ENCODE results near the gene AKT1. TPM values are rescaled to one million over a fixed set of nuclear protein-coding genes. Genes with fewer than 3 reads are reported as not detected.
A peak's percentile ranks its signal among the peaks of the same experiment; 100 is the strongest.

AKT1 gene
- total RNA-seq, 4 donors from 2014 or later: 134 to 283 (median 143) TPM

GRCh38 chr14:104756477-104757237, 38.9 kb downstream of the AKT1 start:
- no peak overlapping the region for H3K4me3 ChIP-seq
- H3K36me3 ChIP-seq: peaks cover 0 to 70% of the 10 kb centered on the region in 2 donors
- H3K27ac ChIP-seq: no peak overlapping the region
- no peaks in the 10 kb centered on the region for H3K27me3 ChIP-seq
- TF ChIP-seq CTCF (IDR thresholded peaks at IDR 0.05) (no peak), EP300 (IDR thresholded peaks at IDR 0.05) (no peak), POLR2A (IDR thresholded peaks at IDR 0.05) (no peak), POLR2AphosphoS5 (IDR thresholded peaks at IDR 0.05) (no peak)
- ATAC-seq: no peak
- no peaks in the 10 kb centered on the region for H3K9me3 ChIP-seq
- H3K4me1 ChIP-seq: peaks cover 0 to 56% (median 23%) of the 10 kb centered on the region in 3 donors
- 40% methylated on average over 2 of the region's 27 CpGs; no CpG with 5 or more reads in 1 of the 2 donors for WGBS, 2 donors (ENCODE audit: low coverage in 1 of 2)

- WGBS, 2 donors (ENCODE audit: low coverage in 1 of 2): no CpG with 5 or more reads among the region's 11 CpGs
These were observed 39.9 kb downstream of the AKT1 start for GRCh38 chr14:104755621-104756020.

GRCh38 chr14:104754213-104754851, 41.2 kb downstream of the AKT1 start:
- Histone ChIP-seq H3K9me3 (no peaks in the 10 kb centered on the region), H3K4me3 (peak overlapping the region in 1 of 2 donors; percentile 86), H3K36me3 (peaks cover 0 to 47% of the 10 kb centered on the region in 2 donors), H3K27ac (peak overlapping the region in 3 of 4 donors; percentile 87 to 90 (median 88)), H3K27me3 (no peaks in the 10 kb centered on the region), H3K4me1 (peaks cover 0 to 56% (median 23%) of the 10 kb centered on the region in 3 donors)
- no peak for TF ChIP-seq POLR2A (IDR thresholded peaks at IDR 0.05)
- no peak for TF ChIP-seq EP300 (IDR thresholded peaks at IDR 0.05)
- no peak for TF ChIP-seq POLR2AphosphoS5 (IDR thresholded peaks at IDR 0.05)
- TF ChIP-seq CTCF (IDR thresholded peaks at IDR 0.05): no peak
- WGBS, 2 donors (ENCODE audit: low coverage in 1 of 2): 42 to 52% methylated on average over 7 to 10 of the region's 13 CpGs
- ATAC-seq: no peak

More at GRCh38 chr14:104755621-104756020, 39.9 kb downstream of the AKT1 start:
- ATAC-seq: no peak
- no peaks in the 10 kb centered on the region for H3K9me3 ChIP-seq
- no peak for TF ChIP-seq CTCF (IDR thresholded peaks at IDR 0.05)
- TF ChIP-seq POLR2A (IDR thresholded peaks at IDR 0.05): no peak
- TF ChIP-seq EP300 (IDR thresholded peaks at IDR 0.05): no peak
- no peaks in the 10 kb centered on the region for H3K27me3 ChIP-seq
- peaks cover 0 to 60% of the 10 kb centered on the region in 2 donors for H3K36me3 ChIP-seq
- no peak overlapping the region for H3K27ac ChIP-seq
- H3K4me3 ChIP-seq: no peak overlapping the region
- peaks cover 0 to 52% (median 23%) of the 10 kb centered on the region in 3 donors for H3K4me1 ChIP-seq

- Histone ChIP-seq H3K27me3 (no peaks in the 10 kb centered on the region), H3K4me3 (peak overlapping the region; percentile 83 to 86), H3K27ac (peak overlapping the region; percentile 76 to 90 (median 88)), H3K9me3 (no peaks in the 10 kb centered on the region), H3K4me1 (peaks cover 0 to 63% (median 23%) of the 10 kb centered on the region in 3 donors), H3K36me3 (peaks cover 0 to 40% of the 10 kb centered on the region in 2 donors)
- no peak for ATAC-seq
- no peak for TF ChIP-seq POLR2AphosphoS5 (IDR thresholded peaks at IDR 0.05)
- no peak for TF ChIP-seq POLR2A (IDR thresholded peaks at IDR 0.05)
- TF ChIP-seq CTCF (IDR thresholded peaks at IDR 0.05): no peak
- TF ChIP-seq EP300 (IDR thresholded peaks at IDR 0.05): no peak
- WGBS, 2 donors (ENCODE audit: low coverage in 1 of 2): 3 to 10% methylated on average over 2 to 10 of the region's 30 CpGs
These were observed 41.9 kb downstream of the AKT1 start for GRCh38 chr14:104753528-104754212.

Measured in gastroesophageal sphincter (tissue), 4 donors.